Endothelial cell of umbilical vein (primary cell): ENCODE measurements around the gene PLXNC1. TPM values are rescaled to one million over a fixed set of nuclear protein-coding genes. Genes with fewer than 3 reads are reported as not detected.

Experiments
- BruUV-seq: library from RNA; stranded (reverse); fragments of 400-500 nt; replicated peaks from 2 replicates; lab custom pipeline; 2021; lab: Mats Ljungman, UMichigan
- CTCF ChIA-PET: fragments of 300-600, 350-600 bp; sonication (Branson Sonifier 250); formaldehyde crosslinking; loops from one replicate; lab custom pipeline; 2021; ENCODE audit warnings: antibody characterized with exemption, inconsistent platforms; lab: Charles Lee
- POLR2A ChIA-PET: fragments of 300-600, 350-600 bp; sonication (Branson Sonifier 250); formaldehyde crosslinking; loops from one replicate; lab custom pipeline; 2021; ENCODE audit warnings: antibody characterized with exemption, inconsistent platforms; lab: Charles Lee
- DNase-seq: peaks from one replicate; pipeline ENCODE4 v3.0.0-alpha.2; 2011; ENCODE audit warnings: low read depth, low spot score
- FAIRE-seq: peaks from 2 replicates; lab custom pipeline; 2011; peaks lifted over from hg19 to GRCh38; lab: Jason Lieb, UNC
- H2AFZ ChIP-seq: 2 replicates; pipeline ENCODE4 v1.6.0; 2012; ENCODE audit warnings: low read depth, low read length, control low read depth, inconsistent platforms
- H3K27ac ChIP-seq: 2 replicates; pipeline ENCODE4 v1.5.1; 2011; ENCODE audit warnings: low read depth, mild to moderate bottlenecking, control low read depth, low read length, moderate library complexity; ENCODE audit not compliant: insufficient read depth
- H3K27me3 ChIP-seq, 2 experiments: 2 replicates each; pipeline versions ENCODE4 v1.6.0 to v1.6.1; 2011; ENCODE audit warnings: low read length in 2 of 2, mixed read lengths in 1 of 2; ENCODE audit not compliant: control insufficient read depth in 2 of 2, insufficient read depth in 2 of 2
- H3K36me3 ChIP-seq, 2 experiments: 2 replicates in 1 of 2; 3 replicates in 1 of 2; pipeline ENCODE4 v1.5.1; 2011; ENCODE audit warnings: low read length in 2 of 2, mild to moderate bottlenecking in 1 of 2, moderate library complexity in 1 of 2; ENCODE audit not compliant: control insufficient read depth in 2 of 2, insufficient read depth in 2 of 2; ENCODE audit errors: extremely low read depth in 1 of 2
- H3K4me1 ChIP-seq: 3 replicates; pipeline ENCODE4 v1.5.1; 2011; ENCODE audit warnings: mild to moderate bottlenecking, low read length; ENCODE audit not compliant: control insufficient read depth, insufficient read depth; ENCODE audit errors: extremely low read depth
- H3K4me2 ChIP-seq: 2 replicates; pipeline ENCODE4 v1.6.1; 2011; ENCODE audit warnings: low read length, control low read depth, mixed read lengths; ENCODE audit not compliant: insufficient read depth
- H3K4me3 ChIP-seq, 3 experiments: fragments of 200-600 bp in 1 of 3; sonication (generic), shearing (Covaris generic) in 1 of 3; replicated peaks in 1 of 3; 2 replicates each; pipeline ENCODE4 v1.5.1; 2011 to 2016; ENCODE audit warnings: control low read depth in 3 of 3, low read length in 3 of 3, mild to moderate bottlenecking in 2 of 3, inconsistent platforms in 1 of 3, low read depth in 1 of 3, moderate library complexity in 1 of 3; ENCODE audit not compliant: insufficient read depth in 1 of 3
- H3K79me2 ChIP-seq: 2 replicates; pipeline ENCODE4 v1.6.0; 2012; ENCODE audit warnings: low read length, inconsistent platforms; ENCODE audit not compliant: control insufficient read depth, insufficient read depth
- H3K9ac ChIP-seq: replicated peaks from 2 replicates; pipeline ENCODE3; 2011; ENCODE audit warnings: low read length, control low read depth; ENCODE audit not compliant: insufficient read depth; ENCODE audit errors: extremely low read depth
- H3K9me1 ChIP-seq: replicated peaks from 3 replicates; pipeline ENCODE4 v1.6.0; 2011; ENCODE audit warnings: mild to moderate bottlenecking, low read length; ENCODE audit not compliant: control insufficient read depth, insufficient read depth; ENCODE audit errors: extremely low read depth
- H3K9me3 ChIP-seq: replicated peaks from 2 replicates; pipeline ENCODE4 v1.5.1; 2012; ENCODE audit warnings: low read length, inconsistent platforms; ENCODE audit not compliant: control insufficient read depth, insufficient read depth
- H4K20me1 ChIP-seq: replicated peaks from 2 replicates; pipeline ENCODE3; 2011; ENCODE audit warnings: mild to moderate bottlenecking, low read length; ENCODE audit not compliant: control insufficient read depth, insufficient read depth; ENCODE audit errors: extremely low read depth
- GATA2 ChIP-seq: IDR thresholded peaks from 2 replicates; pipeline ENCODE4 v1.7.0; 2011; ENCODE audit warnings: low read depth, mild to moderate bottlenecking, moderate library complexity, mixed read lengths, low read length; ENCODE audit not compliant: insufficient read length, insufficient read depth
- JUN ChIP-seq: IDR thresholded peaks from 2 replicates; pipeline ENCODE4 v1.6.1; 2011; ENCODE audit warnings: borderline replicate concordance, low read depth; ENCODE audit not compliant: insufficient read length, insufficient read depth
- MYC ChIP-seq: IDR thresholded peaks from one replicate; pipeline ENCODE4 v1.6.1; 2011; ENCODE audit warnings: mild to moderate bottlenecking, low read depth, low read length
- POLR2A ChIP-seq: IDR thresholded peaks from 2 replicates; pipeline ENCODE4 v1.6.1; 2012; ENCODE audit warnings: low read depth, mild to moderate bottlenecking, control low read depth, low read length
- POLR2AphosphoS5 ChIP-seq: IDR thresholded peaks from 2 replicates; pipeline ENCODE4 v1.6.1; 2012; ENCODE audit warnings: low read depth, mild to moderate bottlenecking, control low read depth, low read length, moderate library complexity; ENCODE audit not compliant: insufficient read depth
- dilution Hi-C: fragments of 300-500 bp; cut with MboI; formaldehyde crosslinking; loops from one replicate; pipeline ENCODE4 v1.15.0; 2019; ENCODE audit warnings: low sequenced_read_pairs; ENCODE audit not compliant: extremely low pct_ligation_motif_present
- intact Hi-C: fragments of 100-400 bp; cut with micrococcal nuclease; formaldehyde crosslinking; loops from one replicate; pipeline ENCODE4 v1.10.0; 2022
- polyA plus RNA-seq, 4 experiments: library from polyadenylated mRNA; depleted of rRNA in 3 of 4; stranded (reverse) in 3 of 4; unstranded in 1 of 4; fragments of >200 nt; gene quantifications; 2 replicates each; pipeline versions ENCODE4 v1.2.1 to v1.2.3, GENCODE V29; 2011 to 2012; ENCODE audit warnings: missing spikeins in 1 of 4
- total RNA-seq: library from RNA; stranded (reverse); gene quantifications from 2 replicates; pipeline ENCODE4 v1.2.3, GENCODE V29; 2021
- TF ChIP-seq, protein P1 (sequence below), 2 donors: IDR thresholded peaks; 1 replicate in 1 of 2; 2 replicates in 1 of 2; pipeline ENCODE4 v1.5.1; 2011; ENCODE audit warnings: low read length in 2 of 2, mild to moderate bottlenecking in 2 of 2, moderate library complexity in 2 of 2, control low read depth in 1 of 2, inconsistent platforms in 1 of 2, low read depth in 1 of 2; ENCODE audit not compliant: insufficient read depth in 1 of 2; ENCODE audit errors: extremely low read depth in 1 of 2
- TF ChIP-seq, protein P2 (sequence below): IDR thresholded peaks from 2 replicates; pipeline ENCODE4 v1.6.1; 2011; ENCODE audit not compliant: insufficient read depth, insufficient read length

PLXNC1 gene
- total and polyA plus RNA-seq, 2 donors (not counting 3 experiments of a cell fraction or from before 2014, with no cell fraction given), result 0.04 TPM; not detected in 1

DNA sequence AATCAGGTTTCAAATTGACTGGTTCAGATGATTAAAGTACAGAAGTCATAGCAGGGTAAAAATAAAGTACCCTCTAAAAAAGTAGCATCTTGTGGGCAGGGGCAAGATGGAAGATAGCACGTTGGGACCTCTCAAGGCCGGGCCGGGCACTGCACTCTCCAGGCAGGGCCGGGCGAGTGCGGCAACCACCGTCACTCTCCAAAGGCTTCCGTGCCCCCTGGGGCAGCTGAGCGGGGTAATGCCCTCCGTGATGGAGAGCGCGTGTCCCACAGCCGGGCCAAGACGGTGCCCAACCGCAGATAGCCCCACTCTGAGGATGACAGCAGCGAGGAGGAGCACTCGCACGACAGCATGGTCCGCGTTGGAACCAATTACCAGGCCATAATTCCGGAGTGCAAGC lies 8.6 kb upstream of the PLXNC1 start:
- no peak overlapping the region for H3K4me3 ChIP-seq
- H4K20me1 ChIP-seq, result no peaks in the 10 kb centered on the region
- ChIA-PET CTCF (no interaction called here), POLR2A (no interaction called here)
- peaks cover 16 to 22% of the 10 kb centered on the region in 2 experiments for H3K27me3 ChIP-seq
- BruUV-seq, result no TSS peak
- no peak overlapping the region for H3K9ac ChIP-seq
- no peak overlapping the region for H2AFZ ChIP-seq
- dilution Hi-C loops, result no loop called here
- intact Hi-C loops, result loop anchor here (10.0 kb wide), 1 partner anchor 1195 kb away; no protein-coding TSS in a partner anchor
- H3K4me1 ChIP-seq, result no peaks in the 10 kb centered on the region
- DNase-seq, result no peak
- FAIRE-seq, result no peak
- no peaks in the 10 kb centered on the region for H3K36me3 ChIP-seq
- H3K79me2 ChIP-seq, result no peaks in the 10 kb centered on the region
- no peak overlapping the region for H3K4me2 ChIP-seq
- no peaks in the 10 kb centered on the region for H3K9me3 ChIP-seq
- TF ChIP-seq JUN (no peak), POLR2AphosphoS5 (no peak)
- H3K27ac ChIP-seq, result no peak overlapping the region
- H3K9me1 ChIP-seq, result no peaks in the 10 kb centered on the region

DNA sequence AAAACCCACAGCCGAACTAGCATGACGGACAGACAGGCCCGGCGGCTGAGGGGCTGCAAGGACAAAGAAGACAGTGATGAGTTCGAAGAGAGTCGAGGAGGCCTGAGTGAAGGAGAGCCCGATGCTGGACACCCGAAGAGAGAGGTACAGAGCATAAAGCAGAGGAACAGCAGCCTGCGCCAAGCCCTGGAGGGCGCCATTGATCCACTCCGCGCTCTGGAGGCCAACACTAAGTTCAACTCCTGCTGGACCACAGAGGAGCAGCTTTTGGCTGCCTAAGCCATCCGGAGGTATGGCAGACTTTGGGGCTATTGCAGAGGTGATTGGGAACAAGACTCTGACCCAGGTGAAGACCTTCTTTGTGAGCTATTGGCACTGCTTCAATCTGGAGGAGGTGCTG lies 7.8 kb upstream of the PLXNC1 start:
- no TSS peak for BruUV-seq
- no peaks in the 10 kb centered on the region for H3K36me3 ChIP-seq

More for the DNA sequence above, 7.8 kb upstream of the PLXNC1 start:
- Histone ChIP-seq H3K27ac (no peak overlapping the region), H3K4me1 (no peaks in the 10 kb centered on the region), H3K4me2 (no peak overlapping the region), H3K9me1 (no peaks in the 10 kb centered on the region), H3K79me2 (no peaks in the 10 kb centered on the region), H3K4me3 (no peak overlapping the region), H3K27me3 (peaks cover 21 to 27% of the 10 kb centered on the region in 2 experiments), H3K9me3 (no peaks in the 10 kb centered on the region), H3K9ac (no peak overlapping the region), H2AFZ (no peak overlapping the region), H4K20me1 (no peaks in the 10 kb centered on the region)
- dilution Hi-C loops (no loop called here), intact Hi-C loops (no loop called here)
- FAIRE-seq (no peak), DNase-seq (no peak)
- ChIA-PET POLR2A (no interaction called here), CTCF (interaction anchor here (1.1 to 1.2 kb wide), 2 partner anchors 295 to 1394 kb away, joined by 3 read pairs; no protein-coding TSS in a partner anchor)
- TF ChIP-seq MYC, result no peak
- no peak for TF ChIP-seq GATA2
- TF ChIP-seq, protein P1, sequence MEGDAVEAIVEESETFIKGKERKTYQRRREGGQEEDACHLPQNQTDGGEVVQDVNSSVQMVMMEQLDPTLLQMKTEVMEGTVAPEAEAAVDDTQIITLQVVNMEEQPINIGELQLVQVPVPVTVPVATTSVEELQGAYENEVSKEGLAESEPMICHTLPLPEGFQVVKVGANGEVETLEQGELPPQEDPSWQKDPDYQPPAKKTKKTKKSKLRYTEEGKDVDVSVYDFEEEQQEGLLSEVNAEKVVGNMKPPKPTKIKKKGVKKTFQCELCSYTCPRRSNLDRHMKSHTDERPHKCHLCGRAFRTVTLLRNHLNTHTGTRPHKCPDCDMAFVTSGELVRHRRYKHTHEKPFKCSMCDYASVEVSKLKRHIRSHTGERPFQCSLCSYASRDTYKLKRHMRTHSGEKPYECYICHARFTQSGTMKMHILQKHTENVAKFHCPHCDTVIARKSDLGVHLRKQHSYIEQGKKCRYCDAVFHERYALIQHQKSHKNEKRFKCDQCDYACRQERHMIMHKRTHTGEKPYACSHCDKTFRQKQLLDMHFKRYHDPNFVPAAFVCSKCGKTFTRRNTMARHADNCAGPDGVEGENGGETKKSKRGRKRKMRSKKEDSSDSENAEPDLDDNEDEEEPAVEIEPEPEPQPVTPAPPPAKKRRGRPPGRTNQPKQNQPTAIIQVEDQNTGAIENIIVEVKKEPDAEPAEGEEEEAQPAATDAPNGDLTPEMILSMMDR (IDR thresholded peaks at IDR 0.05; ENCODE audit: extremely low read depth in 1 of 2, insufficient read depth in 1 of 2, low read depth in 1 of 2, low read length in 2 of 2), result peak; percentile 5 to 36
- TF ChIP-seq POLR2A, result no peak
- TF ChIP-seq, protein P2, sequence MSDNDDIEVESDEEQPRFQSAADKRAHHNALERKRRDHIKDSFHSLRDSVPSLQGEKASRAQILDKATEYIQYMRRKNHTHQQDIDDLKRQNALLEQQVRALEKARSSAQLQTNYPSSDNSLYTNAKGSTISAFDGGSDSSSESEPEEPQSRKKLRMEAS, result no peak
